Measurements from ENCODE around the gene WWOX.

Gene WWOX

DNA sequence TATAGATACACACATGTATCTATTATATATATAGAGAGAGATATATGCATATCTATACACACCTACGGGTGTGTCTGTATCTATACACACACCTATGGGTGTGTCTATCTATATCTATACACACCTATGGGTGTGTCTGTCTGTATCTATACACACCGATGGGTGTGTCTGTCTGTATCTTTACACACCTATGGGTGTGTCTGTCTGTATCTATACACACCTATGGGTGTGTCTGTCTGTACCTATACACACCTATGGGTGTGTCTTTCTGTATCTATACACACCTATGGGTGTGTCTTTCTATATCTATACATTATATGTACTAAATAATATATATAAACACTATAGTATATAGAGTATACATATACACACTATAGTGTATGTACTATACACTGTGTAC lies 762.6 kb downstream of the WWOX start:
- DNase-seq (ENCODE audit: low spot score), result no peak
- TF ChIP-seq, protein P1, sequence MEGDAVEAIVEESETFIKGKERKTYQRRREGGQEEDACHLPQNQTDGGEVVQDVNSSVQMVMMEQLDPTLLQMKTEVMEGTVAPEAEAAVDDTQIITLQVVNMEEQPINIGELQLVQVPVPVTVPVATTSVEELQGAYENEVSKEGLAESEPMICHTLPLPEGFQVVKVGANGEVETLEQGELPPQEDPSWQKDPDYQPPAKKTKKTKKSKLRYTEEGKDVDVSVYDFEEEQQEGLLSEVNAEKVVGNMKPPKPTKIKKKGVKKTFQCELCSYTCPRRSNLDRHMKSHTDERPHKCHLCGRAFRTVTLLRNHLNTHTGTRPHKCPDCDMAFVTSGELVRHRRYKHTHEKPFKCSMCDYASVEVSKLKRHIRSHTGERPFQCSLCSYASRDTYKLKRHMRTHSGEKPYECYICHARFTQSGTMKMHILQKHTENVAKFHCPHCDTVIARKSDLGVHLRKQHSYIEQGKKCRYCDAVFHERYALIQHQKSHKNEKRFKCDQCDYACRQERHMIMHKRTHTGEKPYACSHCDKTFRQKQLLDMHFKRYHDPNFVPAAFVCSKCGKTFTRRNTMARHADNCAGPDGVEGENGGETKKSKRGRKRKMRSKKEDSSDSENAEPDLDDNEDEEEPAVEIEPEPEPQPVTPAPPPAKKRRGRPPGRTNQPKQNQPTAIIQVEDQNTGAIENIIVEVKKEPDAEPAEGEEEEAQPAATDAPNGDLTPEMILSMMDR (IDR thresholded peaks at IDR 0.05), result no peak
- Histone ChIP-seq H3K27ac (no peak overlapping the region), H3K4me3 (no peak overlapping the region)

DNA sequence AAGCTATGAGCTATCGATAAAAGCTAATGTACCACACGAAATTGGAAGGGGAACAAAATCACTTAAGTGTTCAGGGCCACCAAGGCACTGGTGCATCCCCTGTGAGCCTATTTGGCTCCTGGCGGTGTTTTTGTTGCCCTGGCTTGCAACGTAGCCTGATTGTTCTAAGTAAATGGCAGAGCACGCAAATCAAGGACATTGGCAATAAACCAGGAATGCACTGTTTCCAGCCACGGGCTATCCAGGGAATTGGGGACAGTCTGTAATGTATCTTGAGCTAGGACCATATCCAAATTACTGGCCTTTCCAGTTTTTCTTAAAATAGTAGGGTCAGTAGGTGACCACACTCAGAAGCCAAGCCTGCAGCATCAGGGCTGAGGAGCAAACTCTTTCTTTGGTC lies 767.1 kb downstream of the WWOX start:
- TF ChIP-seq, protein P1 (IDR thresholded peaks at IDR 0.05), result no peak
- DNase-seq (ENCODE audit: low spot score), result no peak
- Histone ChIP-seq H3K27ac (no peak overlapping the region), H3K4me3 (no peak overlapping the region)

DNA sequence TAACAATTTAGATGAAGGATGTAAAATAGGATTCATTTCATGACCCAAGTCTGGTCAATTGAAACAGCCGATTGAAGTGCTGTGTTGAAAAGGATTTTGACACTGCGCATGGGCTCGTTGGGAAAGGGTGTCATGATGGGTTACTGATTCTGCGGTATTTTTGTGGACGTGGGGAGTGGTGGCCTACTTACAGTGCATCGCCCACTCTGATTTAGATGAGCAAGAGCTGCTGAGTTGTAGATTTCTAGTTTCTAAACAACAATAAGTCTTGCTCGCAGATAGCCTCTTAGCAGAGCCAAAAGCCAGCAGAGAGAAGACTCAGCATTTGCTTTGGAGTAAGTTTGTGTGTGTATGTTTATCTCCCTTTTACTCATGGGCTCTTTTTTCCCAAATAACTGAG lies 770.0 kb downstream of the WWOX start:
- TF ChIP-seq, protein P1 (IDR thresholded peaks at IDR 0.05), result no peak
- H3K27ac ChIP-seq, result no peak overlapping the region
- no peak for DNase-seq (ENCODE audit: low spot score)
- H3K4me3 ChIP-seq, result no peak overlapping the region

DNA sequence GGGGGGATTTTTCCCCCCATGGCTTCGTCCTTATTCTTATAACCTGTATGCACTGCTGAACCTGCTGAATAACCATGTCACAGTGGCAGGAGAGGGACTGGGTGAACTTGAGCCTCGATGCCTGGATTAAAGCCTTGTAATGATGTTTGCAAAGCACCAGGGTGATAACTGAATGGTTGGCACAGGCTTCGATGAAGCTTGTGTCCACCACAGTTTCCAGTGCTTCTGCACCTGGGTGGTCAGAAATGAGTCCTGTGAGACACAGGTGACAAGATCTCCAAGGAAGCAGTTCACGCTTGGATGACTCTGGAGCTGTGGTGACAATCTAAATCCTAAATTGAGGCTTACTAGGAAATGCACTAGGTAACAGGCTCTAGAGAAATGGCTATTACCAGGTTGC lies 771.8 kb downstream of the WWOX start:
- Histone ChIP-seq H3K27ac (no peak overlapping the region), H3K4me3 (no peak overlapping the region)
- TF ChIP-seq, protein P1 (IDR thresholded peaks at IDR 0.05), result no peak
- DNase-seq (ENCODE audit: low spot score), result no peak

DNA sequence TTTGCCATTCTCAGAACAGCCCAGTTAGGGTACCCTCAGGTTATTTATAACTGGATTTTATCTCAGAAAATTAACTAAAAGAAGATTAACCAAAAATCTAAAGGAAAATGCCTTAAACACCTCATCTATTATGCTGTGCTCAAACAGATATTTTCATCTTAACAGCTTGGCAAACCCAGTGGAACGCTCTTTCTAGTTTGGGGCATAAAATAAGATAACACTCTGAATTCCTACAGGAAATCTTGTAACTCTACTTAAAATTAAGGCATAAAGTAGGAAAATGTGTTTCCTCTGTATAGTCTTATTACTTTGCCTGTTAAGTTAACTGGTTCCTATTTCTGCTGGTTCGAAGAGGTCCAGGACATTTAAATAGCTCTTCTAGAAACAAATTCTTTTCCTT lies 777.2 kb downstream of the WWOX start:
- DNase-seq (ENCODE audit: low spot score), result no peak
- no peak overlapping the region for H3K4me3 ChIP-seq
- TF ChIP-seq, protein P1 (IDR thresholded peaks at IDR 0.05), result no peak
- no peak overlapping the region for H3K27ac ChIP-seq

DNA sequence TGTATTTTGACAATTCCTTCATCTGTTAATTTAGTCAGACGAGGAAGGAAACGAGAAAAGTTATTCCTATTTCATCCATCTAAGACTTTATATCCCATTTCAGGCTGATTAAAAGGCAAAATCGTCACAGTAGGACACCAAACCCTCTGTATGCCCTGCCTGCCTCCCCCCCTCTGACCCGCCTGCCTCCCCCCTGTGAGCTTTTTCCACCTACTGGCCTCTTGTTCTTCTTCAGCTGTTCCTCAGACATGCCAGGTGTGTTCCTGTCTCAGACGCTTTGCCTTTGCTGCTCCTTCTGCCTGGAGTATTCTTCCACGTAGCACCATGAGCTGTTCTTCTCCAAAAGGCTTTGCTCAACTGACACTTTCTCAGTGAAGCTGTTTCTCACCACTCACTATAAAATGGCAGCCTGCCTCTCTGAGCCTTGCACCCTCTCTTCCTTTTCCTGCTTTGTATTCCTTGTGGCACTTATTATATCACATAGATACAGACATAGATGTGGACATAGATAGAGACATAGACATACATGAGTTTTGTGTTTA lies 777.7 kb downstream of the WWOX start:
- Histone ChIP-seq H3K27ac (no peak overlapping the region), H3K4me3 (no peak overlapping the region)
- TF ChIP-seq, protein P1 (IDR thresholded peaks at IDR 0.05), result no peak
- DNase-seq (ENCODE audit: low spot score), result no peak

DNA sequence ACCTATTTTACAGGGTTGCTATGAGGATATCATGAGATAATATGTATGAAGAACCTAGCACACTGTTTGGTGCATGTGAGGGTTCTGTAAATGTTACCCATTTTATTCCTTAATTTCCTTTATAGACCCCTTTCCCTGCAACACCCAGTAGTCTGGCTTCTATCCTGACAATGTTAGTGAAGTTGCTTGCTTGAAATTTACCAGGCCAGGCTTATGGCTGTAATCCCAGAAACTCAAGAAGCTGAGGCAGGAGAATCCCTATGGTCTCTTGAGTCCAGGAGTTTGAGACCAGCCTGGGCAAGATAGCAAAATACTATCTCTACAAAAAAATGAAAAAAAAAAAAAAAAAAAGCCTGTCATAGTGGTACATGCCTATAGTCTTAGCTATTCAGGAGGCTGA lies 779.1 kb downstream of the WWOX start:
- no peak overlapping the region for H3K27ac ChIP-seq
- DNase-seq (ENCODE audit: low spot score), result no peak
- TF ChIP-seq, protein P1 (IDR thresholded peaks at IDR 0.05), result no peak

More for the DNA sequence above, 779.1 kb downstream of the WWOX start:
- H3K4me3 ChIP-seq, result no peak overlapping the region

All from coronary artery (tissue), 2 donors.